ENCODE results near the gene PARD3B.

DNA sequence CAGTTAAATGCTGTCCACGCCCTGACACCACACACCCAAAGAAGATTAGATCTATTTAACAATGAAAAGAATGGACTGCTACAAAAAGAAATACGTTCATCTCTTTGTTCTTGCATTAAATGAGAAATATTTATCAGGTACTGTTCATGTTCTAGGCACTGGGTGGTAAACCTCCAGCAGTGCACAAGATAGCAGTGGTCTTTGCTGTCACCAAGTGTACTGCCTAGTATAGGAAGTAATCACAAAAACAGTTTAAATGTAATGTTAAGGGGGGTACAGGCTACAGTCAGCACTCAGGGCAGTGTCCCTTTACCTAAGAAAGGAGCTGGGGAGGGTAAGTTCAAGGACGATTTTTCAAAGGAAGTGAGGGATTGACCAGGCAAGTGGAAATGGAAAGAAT is 443.6 kb downstream of the PARD3B start:
- TF ChIP-seq, protein P1, sequence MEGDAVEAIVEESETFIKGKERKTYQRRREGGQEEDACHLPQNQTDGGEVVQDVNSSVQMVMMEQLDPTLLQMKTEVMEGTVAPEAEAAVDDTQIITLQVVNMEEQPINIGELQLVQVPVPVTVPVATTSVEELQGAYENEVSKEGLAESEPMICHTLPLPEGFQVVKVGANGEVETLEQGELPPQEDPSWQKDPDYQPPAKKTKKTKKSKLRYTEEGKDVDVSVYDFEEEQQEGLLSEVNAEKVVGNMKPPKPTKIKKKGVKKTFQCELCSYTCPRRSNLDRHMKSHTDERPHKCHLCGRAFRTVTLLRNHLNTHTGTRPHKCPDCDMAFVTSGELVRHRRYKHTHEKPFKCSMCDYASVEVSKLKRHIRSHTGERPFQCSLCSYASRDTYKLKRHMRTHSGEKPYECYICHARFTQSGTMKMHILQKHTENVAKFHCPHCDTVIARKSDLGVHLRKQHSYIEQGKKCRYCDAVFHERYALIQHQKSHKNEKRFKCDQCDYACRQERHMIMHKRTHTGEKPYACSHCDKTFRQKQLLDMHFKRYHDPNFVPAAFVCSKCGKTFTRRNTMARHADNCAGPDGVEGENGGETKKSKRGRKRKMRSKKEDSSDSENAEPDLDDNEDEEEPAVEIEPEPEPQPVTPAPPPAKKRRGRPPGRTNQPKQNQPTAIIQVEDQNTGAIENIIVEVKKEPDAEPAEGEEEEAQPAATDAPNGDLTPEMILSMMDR (IDR thresholded peaks at IDR 0.05): no peak
- TF ChIP-seq POLR2AphosphoS5 (IDR thresholded peaks at IDR 0.05; ENCODE audit: insufficient read depth in 1 of 2, low read depth in 1 of 2): no peak
